Endothelial cell of umbilical vein (primary cell): ENCODE measurements around the gene CDR2. TPM values are rescaled to one million over a fixed set of nuclear protein-coding genes. Genes with fewer than 3 reads are reported as not detected.

Experiments
- BruUV-seq: library from RNA; stranded (reverse); fragments of 400-500 nt; replicated peaks from 2 replicates; lab custom pipeline; 2021; lab: Mats Ljungman, UMichigan
- CTCF ChIA-PET: fragments of 300-600, 350-600 bp; sonication (Branson Sonifier 250); formaldehyde crosslinking; loops from one replicate; lab custom pipeline; 2021; ENCODE audit warnings: antibody characterized with exemption, inconsistent platforms; lab: Charles Lee
- POLR2A ChIA-PET: fragments of 300-600, 350-600 bp; sonication (Branson Sonifier 250); formaldehyde crosslinking; loops from one replicate; lab custom pipeline; 2021; ENCODE audit warnings: antibody characterized with exemption, inconsistent platforms; lab: Charles Lee
- DNase-seq: peaks from one replicate; pipeline ENCODE4 v3.0.0-alpha.2; 2011; ENCODE audit warnings: low read depth, low spot score
- FAIRE-seq: peaks from 2 replicates; lab custom pipeline; 2011; peaks lifted over from hg19 to GRCh38; lab: Jason Lieb, UNC
- H2AFZ ChIP-seq: 2 replicates; pipeline ENCODE4 v1.6.0; 2012; ENCODE audit warnings: low read depth, low read length, control low read depth, inconsistent platforms
- H3K27ac ChIP-seq: 2 replicates; pipeline ENCODE4 v1.5.1; 2011; ENCODE audit warnings: low read depth, mild to moderate bottlenecking, control low read depth, low read length, moderate library complexity; ENCODE audit not compliant: insufficient read depth
- H3K27me3 ChIP-seq, 2 experiments: 2 replicates each; pipeline versions ENCODE4 v1.6.0 to v1.6.1; 2011; ENCODE audit warnings: low read length in 2 of 2, mixed read lengths in 1 of 2; ENCODE audit not compliant: control insufficient read depth in 2 of 2, insufficient read depth in 2 of 2
- H3K36me3 ChIP-seq, 2 experiments: 2 replicates in 1 of 2; 3 replicates in 1 of 2; pipeline ENCODE4 v1.5.1; 2011; ENCODE audit warnings: low read length in 2 of 2, mild to moderate bottlenecking in 1 of 2, moderate library complexity in 1 of 2; ENCODE audit not compliant: control insufficient read depth in 2 of 2, insufficient read depth in 2 of 2; ENCODE audit errors: extremely low read depth in 1 of 2
- H3K4me1 ChIP-seq: 3 replicates; pipeline ENCODE4 v1.5.1; 2011; ENCODE audit warnings: mild to moderate bottlenecking, low read length; ENCODE audit not compliant: control insufficient read depth, insufficient read depth; ENCODE audit errors: extremely low read depth
- H3K4me2 ChIP-seq: 2 replicates; pipeline ENCODE4 v1.6.1; 2011; ENCODE audit warnings: low read length, control low read depth, mixed read lengths; ENCODE audit not compliant: insufficient read depth
- H3K4me3 ChIP-seq, 3 experiments: fragments of 200-600 bp in 1 of 3; sonication (generic), shearing (Covaris generic) in 1 of 3; replicated peaks in 1 of 3; 2 replicates each; pipeline ENCODE4 v1.5.1; 2011 to 2016; ENCODE audit warnings: control low read depth in 3 of 3, low read length in 3 of 3, mild to moderate bottlenecking in 2 of 3, inconsistent platforms in 1 of 3, low read depth in 1 of 3, moderate library complexity in 1 of 3; ENCODE audit not compliant: insufficient read depth in 1 of 3
- H3K79me2 ChIP-seq: 2 replicates; pipeline ENCODE4 v1.6.0; 2012; ENCODE audit warnings: low read length, inconsistent platforms; ENCODE audit not compliant: control insufficient read depth, insufficient read depth
- H3K9ac ChIP-seq: replicated peaks from 2 replicates; pipeline ENCODE3; 2011; ENCODE audit warnings: low read length, control low read depth; ENCODE audit not compliant: insufficient read depth; ENCODE audit errors: extremely low read depth
- H3K9me1 ChIP-seq: replicated peaks from 3 replicates; pipeline ENCODE4 v1.6.0; 2011; ENCODE audit warnings: mild to moderate bottlenecking, low read length; ENCODE audit not compliant: control insufficient read depth, insufficient read depth; ENCODE audit errors: extremely low read depth
- H3K9me3 ChIP-seq: replicated peaks from 2 replicates; pipeline ENCODE4 v1.5.1; 2012; ENCODE audit warnings: low read length, inconsistent platforms; ENCODE audit not compliant: control insufficient read depth, insufficient read depth
- H4K20me1 ChIP-seq: replicated peaks from 2 replicates; pipeline ENCODE3; 2011; ENCODE audit warnings: mild to moderate bottlenecking, low read length; ENCODE audit not compliant: control insufficient read depth, insufficient read depth; ENCODE audit errors: extremely low read depth
- EZH2 ChIP-seq: IDR thresholded peaks from 2 replicates; pipeline ENCODE4 v1.6.1; 2012; ENCODE audit warnings: borderline replicate concordance, low read depth, mild to moderate bottlenecking, moderate library complexity, low read length, inconsistent platforms; ENCODE audit not compliant: severe bottlenecking
- FOS ChIP-seq: IDR thresholded peaks from 2 replicates; pipeline ENCODE4 v1.6.1; 2011; ENCODE audit warnings: mild to moderate bottlenecking, low read length, moderate library complexity, borderline replicate concordance; ENCODE audit not compliant: insufficient read depth
- GATA2 ChIP-seq: IDR thresholded peaks from 2 replicates; pipeline ENCODE4 v1.7.0; 2011; ENCODE audit warnings: low read depth, mild to moderate bottlenecking, moderate library complexity, mixed read lengths, low read length; ENCODE audit not compliant: insufficient read length, insufficient read depth
- JUN ChIP-seq: IDR thresholded peaks from 2 replicates; pipeline ENCODE4 v1.6.1; 2011; ENCODE audit warnings: borderline replicate concordance, low read depth; ENCODE audit not compliant: insufficient read length, insufficient read depth
- MYC ChIP-seq: IDR thresholded peaks from one replicate; pipeline ENCODE4 v1.6.1; 2011; ENCODE audit warnings: mild to moderate bottlenecking, low read depth, low read length
- POLR2A ChIP-seq: IDR thresholded peaks from 2 replicates; pipeline ENCODE4 v1.6.1; 2012; ENCODE audit warnings: low read depth, mild to moderate bottlenecking, control low read depth, low read length
- POLR2AphosphoS5 ChIP-seq: IDR thresholded peaks from 2 replicates; pipeline ENCODE4 v1.6.1; 2012; ENCODE audit warnings: low read depth, mild to moderate bottlenecking, control low read depth, low read length, moderate library complexity; ENCODE audit not compliant: insufficient read depth
- dilution Hi-C: fragments of 300-500 bp; cut with MboI; formaldehyde crosslinking; loops from one replicate; pipeline ENCODE4 v1.15.0; 2019; ENCODE audit warnings: low sequenced_read_pairs; ENCODE audit not compliant: extremely low pct_ligation_motif_present
- intact Hi-C: fragments of 100-400 bp; cut with micrococcal nuclease; formaldehyde crosslinking; loops from one replicate; pipeline ENCODE4 v1.10.0; 2022
- polyA plus RNA-seq, 4 experiments: library from polyadenylated mRNA; depleted of rRNA in 3 of 4; stranded (reverse) in 3 of 4; unstranded in 1 of 4; fragments of >200 nt; gene quantifications; 2 replicates each; pipeline versions ENCODE4 v1.2.1 to v1.2.3, GENCODE V29; 2011 to 2012; ENCODE audit warnings: missing spikeins in 1 of 4
- total RNA-seq: library from RNA; stranded (reverse); gene quantifications from 2 replicates; pipeline ENCODE4 v1.2.3, GENCODE V29; 2021
- TF ChIP-seq, protein P1 (sequence below): IDR thresholded peaks from 2 replicates; pipeline ENCODE4 v1.6.1; 2011; ENCODE audit not compliant: insufficient read depth, insufficient read length
- TF ChIP-seq, protein P2 (sequence below), 2 donors: IDR thresholded peaks; 1 replicate in 1 of 2; 2 replicates in 1 of 2; pipeline ENCODE4 v1.5.1; 2011; ENCODE audit warnings: low read length in 2 of 2, mild to moderate bottlenecking in 2 of 2, moderate library complexity in 2 of 2, control low read depth in 1 of 2, inconsistent platforms in 1 of 2, low read depth in 1 of 2; ENCODE audit not compliant: insufficient read depth in 1 of 2; ENCODE audit errors: extremely low read depth in 1 of 2

Gene CDR2
- total and polyA plus RNA-seq, 2 donors (not counting 3 experiments of a cell fraction or from before 2014, with no cell fraction given): 35.3 to 61.9 TPM

DNA sequence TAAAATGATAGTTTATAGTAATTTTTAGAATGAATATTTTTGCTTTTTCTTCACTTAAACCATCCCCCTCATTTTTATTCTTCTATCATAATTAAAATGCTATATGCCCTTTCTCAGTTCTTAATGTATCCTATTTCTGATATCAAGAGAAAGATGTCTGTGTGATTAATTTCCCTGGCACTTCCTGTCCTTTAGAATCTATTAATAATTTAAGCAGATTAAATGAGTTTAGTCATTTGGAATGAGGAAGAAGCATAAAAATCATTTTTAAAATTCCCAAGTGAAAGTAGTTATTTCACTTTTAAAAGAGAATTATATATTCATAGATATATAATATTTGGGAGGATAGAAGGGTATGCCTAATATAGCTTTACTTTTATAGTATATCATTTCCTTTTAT lies 27.8 kb upstream of the CDR2 start:
- intact Hi-C loops (loop anchor here (2.0 kb wide), 1 partner anchor 29 kb away; no protein-coding TSS in a partner anchor), dilution Hi-C loops (no loop called here)
- no TSS peak for BruUV-seq
- peaks cover 24% of the 10 kb centered on the region for H3K4me1 ChIP-seq
- CTCF ChIA-PET: interaction anchor here (1.0 to 3.1 kb wide), 5 partner anchors 15 to 1302 kb away, joined by 3 to 12 read pairs (median 5); no protein-coding TSS in a partner anchor
- no peaks in the 10 kb centered on the region for H3K9me1 ChIP-seq
- peak overlapping the region; percentile 98 for H3K4me2 ChIP-seq
- H3K27me3 ChIP-seq: no peaks in the 10 kb centered on the region
- no peak overlapping the region for H2AFZ ChIP-seq
- no peaks in the 10 kb centered on the region for H3K79me2 ChIP-seq
- peak overlapping the region; percentile 73 for H3K9ac ChIP-seq
- H3K9me3 ChIP-seq: no peaks in the 10 kb centered on the region
- no peaks in the 10 kb centered on the region for H4K20me1 ChIP-seq
- TF ChIP-seq POLR2AphosphoS5 (no peak), GATA2 (no peak), EZH2 (no peak), JUN (peak; percentile 65), FOS (peak; percentile 55)
- TF ChIP-seq, protein P1, sequence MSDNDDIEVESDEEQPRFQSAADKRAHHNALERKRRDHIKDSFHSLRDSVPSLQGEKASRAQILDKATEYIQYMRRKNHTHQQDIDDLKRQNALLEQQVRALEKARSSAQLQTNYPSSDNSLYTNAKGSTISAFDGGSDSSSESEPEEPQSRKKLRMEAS: no peak
- peak; percentile 58 for DNase-seq
- FAIRE-seq: peak; percentile 26
- H3K36me3 ChIP-seq: no peaks in the 10 kb centered on the region
- POLR2A ChIA-PET: interaction anchor here (0.9 to 1.0 kb wide), 2 partner anchors 11 to 16 kb away, joined by 4 to 8 read pairs; no protein-coding TSS in a partner anchor
- H3K4me3 ChIP-seq: peak overlapping the region in 2 of 3 experiments; percentile 35 to 39
- H3K27ac ChIP-seq: peak overlapping the region; percentile 92

DNA sequence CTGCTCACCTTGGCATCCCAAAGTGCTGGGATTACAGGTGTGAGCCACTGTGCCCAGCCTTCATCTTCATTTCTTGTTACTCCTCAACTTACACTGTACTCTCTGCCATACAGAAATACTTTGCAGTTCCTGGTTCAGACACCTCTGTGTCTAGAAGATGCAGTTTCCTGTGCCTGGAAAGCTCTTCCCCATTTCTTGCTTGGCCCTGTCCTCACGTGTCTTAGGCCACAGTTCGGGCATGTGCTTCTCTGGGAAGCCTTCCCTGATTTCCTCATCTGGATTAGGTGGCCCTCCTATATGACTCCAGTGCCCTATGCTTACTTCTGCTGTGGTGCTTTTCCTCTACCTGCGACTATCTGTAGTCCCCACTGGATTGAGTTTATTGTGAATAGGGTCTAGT lies 26.5 kb upstream of the CDR2 start:
- Histone ChIP-seq H3K27ac (no peak overlapping the region), H3K9me3 (no peaks in the 10 kb centered on the region), H3K9me1 (no peaks in the 10 kb centered on the region), H3K79me2 (no peaks in the 10 kb centered on the region), H2AFZ (no peak overlapping the region), H3K36me3 (no peaks in the 10 kb centered on the region), H3K9ac (no peak overlapping the region), H3K27me3 (no peaks in the 10 kb centered on the region), H4K20me1 (no peaks in the 10 kb centered on the region), H3K4me1 (peaks cover 24% of the 10 kb centered on the region), H3K4me3 (no peak overlapping the region), H3K4me2 (no peak overlapping the region)
- POLR2A ChIA-PET: no interaction called here
- intact Hi-C loops: no loop called here
- no TSS peak for BruUV-seq
- DNase-seq (no peak), FAIRE-seq (no peak)
- CTCF ChIA-PET: no interaction called here
- TF ChIP-seq EZH2: no peak
- no peak for TF ChIP-seq MYC
- TF ChIP-seq, protein P2, sequence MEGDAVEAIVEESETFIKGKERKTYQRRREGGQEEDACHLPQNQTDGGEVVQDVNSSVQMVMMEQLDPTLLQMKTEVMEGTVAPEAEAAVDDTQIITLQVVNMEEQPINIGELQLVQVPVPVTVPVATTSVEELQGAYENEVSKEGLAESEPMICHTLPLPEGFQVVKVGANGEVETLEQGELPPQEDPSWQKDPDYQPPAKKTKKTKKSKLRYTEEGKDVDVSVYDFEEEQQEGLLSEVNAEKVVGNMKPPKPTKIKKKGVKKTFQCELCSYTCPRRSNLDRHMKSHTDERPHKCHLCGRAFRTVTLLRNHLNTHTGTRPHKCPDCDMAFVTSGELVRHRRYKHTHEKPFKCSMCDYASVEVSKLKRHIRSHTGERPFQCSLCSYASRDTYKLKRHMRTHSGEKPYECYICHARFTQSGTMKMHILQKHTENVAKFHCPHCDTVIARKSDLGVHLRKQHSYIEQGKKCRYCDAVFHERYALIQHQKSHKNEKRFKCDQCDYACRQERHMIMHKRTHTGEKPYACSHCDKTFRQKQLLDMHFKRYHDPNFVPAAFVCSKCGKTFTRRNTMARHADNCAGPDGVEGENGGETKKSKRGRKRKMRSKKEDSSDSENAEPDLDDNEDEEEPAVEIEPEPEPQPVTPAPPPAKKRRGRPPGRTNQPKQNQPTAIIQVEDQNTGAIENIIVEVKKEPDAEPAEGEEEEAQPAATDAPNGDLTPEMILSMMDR (IDR thresholded peaks at IDR 0.05; ENCODE audit: extremely low read depth in 1 of 2, insufficient read depth in 1 of 2, low read depth in 1 of 2, low read length in 2 of 2): no peak
- no peak for TF ChIP-seq GATA2
- TF ChIP-seq POLR2AphosphoS5: no peak
- no peak for TF ChIP-seq JUN
- TF ChIP-seq, protein P1: no peak
- no peak for TF ChIP-seq POLR2A
- TF ChIP-seq FOS: no peak
- dilution Hi-C loops: no loop called here
